GM19099 (cell line): ENCODE results near the gene ACAD8.

Source experiments
- POLR2A ChIP-seq: IDR thresholded peaks from 3 replicates; pipeline ENCODE4 v1.6.1; 2011; ENCODE audit warnings: low read depth; ENCODE audit not compliant: insufficient read length; ENCODE audit errors: extremely low read depth

Gene ACAD8

GRCh38 chr11:134273317-134273712 lies 19.9 kb downstream of the ACAD8 start:
- TF ChIP-seq POLR2A: no peak

GRCh38 chr11:134275188-134275533 lies 21.8 kb downstream of the ACAD8 start:
- no peak for TF ChIP-seq POLR2A

GRCh38 chr11:134275534-134276395 lies 22.4 kb downstream of the ACAD8 start, which contains the start of gene GLB1L3:
TSS of gene GLB1L3 (plus strand) at chr11:134276379. CDS start at chr11:134276741, 362 bp downstream.
- TF ChIP-seq POLR2A: no peak

- no peak for TF ChIP-seq POLR2A
Measured at GRCh38 chr11:134276396-134277182, 23.2 kb downstream of the ACAD8 start.

GRCh38 chr11:134277183-134278001 lies 24.0 kb downstream of the ACAD8 start:
- no peak for TF ChIP-seq POLR2A

GRCh38 chr11:134278356-134278755 lies 25.0 kb downstream of the ACAD8 start:
- no peak for TF ChIP-seq POLR2A

- TF ChIP-seq POLR2A: no peak
Measured at GRCh38 chr11:134282121-134283045, 29.0 kb downstream of the ACAD8 start.

- TF ChIP-seq POLR2A: no peak
Measured at GRCh38 chr11:134283461-134284230, 30.3 kb downstream of the ACAD8 start.

GRCh38 chr11:134287561-134287960 lies 34.2 kb downstream of the ACAD8 start:
- TF ChIP-seq POLR2A: no peak

GRCh38 chr11:134288486-134288885 lies 35.1 kb downstream of the ACAD8 start:
- TF ChIP-seq POLR2A: no peak

GRCh38 chr11:134289167-134289566 lies 35.8 kb downstream of the ACAD8 start:
- no peak for TF ChIP-seq POLR2A

- no peak for TF ChIP-seq POLR2A
Measured at GRCh38 chr11:134289789-134290188, 36.4 kb downstream of the ACAD8 start.

- no peak for TF ChIP-seq POLR2A
Measured at GRCh38 chr11:134290646-134291045, 37.3 kb downstream of the ACAD8 start.
